GM18499 (cell line): ENCODE data around the gene MUC6.

Experiments used
- ATAC-seq: cut with Tn5 transposase; IDR thresholded peaks from one replicate; pipeline ENCODE4 v1.9.1; 2021; ENCODE audit warnings: moderate number of reproducible peaks; ENCODE audit not compliant: insufficient read depth, unreplicated experiment

Gene MUC6

DNA sequence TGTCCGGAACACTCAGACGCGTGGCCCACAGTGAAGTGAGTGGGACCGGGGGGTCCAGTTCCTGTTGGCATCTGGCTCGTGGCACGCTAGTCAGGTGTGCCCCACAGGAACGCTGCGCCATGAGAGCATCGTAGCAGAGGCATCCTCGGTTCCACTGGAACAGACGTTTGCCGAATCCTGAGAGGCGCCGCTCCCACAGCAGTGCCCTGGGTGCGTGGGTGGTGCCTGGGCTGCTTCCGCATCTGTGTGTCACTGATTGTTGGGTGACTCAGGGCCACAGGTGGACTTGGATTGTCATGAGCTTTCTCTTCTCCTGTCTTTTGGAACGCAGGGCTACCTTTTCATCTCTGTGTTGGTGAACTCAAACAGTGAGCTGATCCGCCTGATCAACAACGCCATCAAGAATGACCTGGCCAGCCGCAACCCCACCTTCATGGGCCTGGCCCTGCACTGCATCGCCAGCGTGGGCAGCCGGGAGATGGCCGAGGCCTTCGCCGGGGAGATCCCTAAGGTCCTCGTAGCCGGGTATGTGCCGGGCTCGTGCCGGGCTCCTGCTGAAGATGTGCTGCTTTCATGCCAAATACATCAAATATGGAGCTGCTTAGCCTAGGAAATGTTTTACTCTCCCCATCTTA is 64.7 kb downstream of the MUC6 start:
- no peak for ATAC-seq

DNA sequence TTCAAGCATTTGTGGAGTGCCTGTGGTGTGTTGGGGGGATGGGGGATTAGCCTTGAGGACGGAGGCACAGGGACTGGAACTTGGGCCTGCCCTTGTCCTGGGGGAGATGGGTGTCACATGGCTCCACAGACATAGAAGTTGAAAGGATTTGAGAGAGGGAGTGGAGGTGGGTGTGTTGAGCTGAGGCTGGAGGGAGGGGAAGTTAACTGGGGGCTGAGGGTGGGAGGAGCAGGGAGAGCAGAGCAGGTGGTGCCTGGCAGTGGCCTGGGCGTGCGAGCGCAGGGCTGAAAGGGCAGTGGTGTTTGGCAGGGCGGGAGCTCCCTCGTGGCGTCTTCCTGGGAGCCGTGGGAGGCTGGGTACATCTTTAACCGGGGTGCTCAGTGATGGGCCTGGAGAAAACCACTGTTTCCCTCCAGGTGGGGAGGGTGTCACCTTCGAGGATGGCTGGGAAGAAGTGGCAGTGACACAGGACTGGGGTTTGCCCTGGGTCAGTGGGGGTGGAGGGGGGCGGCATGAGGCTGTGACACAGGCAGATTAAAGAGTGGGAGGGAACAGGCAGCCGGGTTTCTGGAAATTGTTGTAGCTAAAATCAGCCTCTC is 65.3 kb downstream of the MUC6 start:
- no peak for ATAC-seq

DNA sequence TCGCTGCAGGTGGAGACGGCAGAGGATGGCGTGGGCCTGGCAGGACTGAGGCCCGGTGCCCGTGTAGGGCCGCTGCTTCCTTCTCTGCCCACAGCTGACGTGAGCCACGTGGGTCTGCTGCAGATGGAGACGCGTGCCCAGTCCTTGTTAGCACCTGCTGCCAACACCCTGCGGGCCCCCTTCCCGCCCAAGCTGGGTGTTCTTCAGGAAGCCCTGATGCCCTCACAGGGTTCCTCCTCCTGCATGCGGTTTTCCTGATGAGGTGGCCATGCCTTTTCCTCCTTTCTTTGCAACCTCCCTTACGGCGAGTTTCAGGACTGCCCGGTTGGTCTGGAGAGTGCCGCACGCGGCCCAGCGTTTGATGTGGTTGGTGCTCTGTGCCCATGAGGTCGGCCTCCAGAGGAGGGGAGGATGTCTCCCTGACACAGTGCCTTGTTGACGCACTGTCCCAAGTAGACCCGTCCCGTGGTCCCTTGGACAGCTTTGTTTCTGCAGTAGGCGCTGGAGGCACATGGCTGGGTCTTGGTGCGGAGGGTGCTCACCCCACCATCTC is 66.1 kb downstream of the MUC6 start:
- ATAC-seq = no peak

DNA sequence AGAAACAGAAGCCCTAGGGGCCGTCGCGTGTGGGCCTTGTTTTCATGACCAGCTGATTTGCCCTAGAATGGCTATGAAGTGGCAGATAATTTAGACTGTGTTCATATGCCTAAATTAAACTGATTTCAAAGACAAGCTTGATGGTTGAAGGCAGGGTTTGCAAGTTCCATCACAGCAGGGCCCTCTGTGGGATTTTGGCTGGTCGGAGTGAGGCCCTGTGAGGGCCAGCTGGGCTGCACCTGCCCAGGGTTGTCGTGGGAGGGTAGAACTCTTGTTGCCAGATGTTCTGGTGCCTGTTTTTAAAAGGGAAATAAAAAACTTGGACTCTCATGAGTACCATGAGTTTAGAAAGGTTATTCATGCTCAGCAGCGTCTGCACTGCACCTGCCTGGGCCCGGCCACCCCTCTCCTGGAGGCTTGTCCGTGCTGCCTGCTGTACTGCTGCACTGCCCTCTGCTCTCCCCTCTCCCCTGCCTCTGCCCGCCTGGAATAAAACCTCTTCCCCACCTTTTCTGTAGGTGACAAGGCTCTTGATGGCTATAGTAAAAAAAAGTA is 66.8 kb downstream of the MUC6 start:
- ATAC-seq = no peak

DNA sequence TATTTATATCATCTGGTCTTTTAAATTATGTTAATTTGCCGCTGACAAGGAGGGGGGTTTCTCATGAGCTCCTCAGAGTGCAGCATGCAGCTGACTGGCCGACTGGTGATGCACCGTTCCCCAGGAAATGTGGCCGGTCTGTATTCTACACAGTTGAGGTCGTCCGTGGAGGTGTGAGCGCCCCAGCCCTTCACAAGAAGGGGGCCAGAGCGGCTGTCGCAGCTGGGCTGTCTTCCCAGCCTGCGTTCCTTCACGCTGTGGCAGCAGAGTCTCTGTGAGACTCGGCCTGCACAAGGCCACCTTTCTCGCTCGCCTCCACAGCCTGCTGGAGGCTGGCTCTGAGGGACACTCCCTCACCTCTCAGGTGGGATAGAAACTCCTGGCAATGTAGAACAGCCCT is 67.7 kb downstream of the MUC6 start:
- ATAC-seq = no peak

DNA sequence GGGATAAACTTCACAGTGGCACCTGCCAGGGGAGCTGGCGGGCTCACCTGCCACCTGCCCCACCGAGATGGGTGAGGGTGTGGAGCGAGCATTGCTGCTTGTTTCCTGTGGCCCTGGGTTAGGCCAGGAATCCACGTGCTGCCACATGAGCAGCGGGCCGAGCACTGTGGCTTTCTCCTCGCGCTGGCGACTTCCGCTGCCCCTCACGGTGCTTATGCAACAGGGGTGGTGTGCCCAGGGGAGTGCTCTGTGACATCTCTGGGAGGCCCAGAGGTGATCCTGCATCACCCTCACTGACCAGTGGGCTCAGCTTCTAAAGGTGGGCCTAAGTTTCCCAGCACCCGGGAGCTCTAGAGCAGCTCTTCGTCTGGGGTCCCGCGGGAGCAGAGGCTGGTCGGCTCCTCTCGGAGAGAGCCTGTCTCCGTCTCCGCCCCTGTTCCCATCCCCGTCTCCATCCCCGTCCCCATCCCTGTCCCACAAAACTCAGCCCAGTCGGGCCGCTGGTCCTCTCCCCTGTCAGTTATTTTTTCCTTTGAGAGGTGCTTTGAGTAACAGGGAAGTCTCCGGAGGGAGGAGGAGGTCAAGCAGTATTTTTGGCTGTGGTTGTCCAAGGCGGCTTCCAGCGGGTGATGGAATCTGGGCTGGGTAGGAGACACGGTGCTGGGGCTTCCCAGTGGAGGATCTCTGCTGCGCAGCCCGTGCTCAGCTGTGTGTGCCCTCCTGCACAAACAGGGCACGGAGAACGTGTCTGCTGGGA is 68.3 kb downstream of the MUC6 start:
- ATAC-seq = no peak

DNA sequence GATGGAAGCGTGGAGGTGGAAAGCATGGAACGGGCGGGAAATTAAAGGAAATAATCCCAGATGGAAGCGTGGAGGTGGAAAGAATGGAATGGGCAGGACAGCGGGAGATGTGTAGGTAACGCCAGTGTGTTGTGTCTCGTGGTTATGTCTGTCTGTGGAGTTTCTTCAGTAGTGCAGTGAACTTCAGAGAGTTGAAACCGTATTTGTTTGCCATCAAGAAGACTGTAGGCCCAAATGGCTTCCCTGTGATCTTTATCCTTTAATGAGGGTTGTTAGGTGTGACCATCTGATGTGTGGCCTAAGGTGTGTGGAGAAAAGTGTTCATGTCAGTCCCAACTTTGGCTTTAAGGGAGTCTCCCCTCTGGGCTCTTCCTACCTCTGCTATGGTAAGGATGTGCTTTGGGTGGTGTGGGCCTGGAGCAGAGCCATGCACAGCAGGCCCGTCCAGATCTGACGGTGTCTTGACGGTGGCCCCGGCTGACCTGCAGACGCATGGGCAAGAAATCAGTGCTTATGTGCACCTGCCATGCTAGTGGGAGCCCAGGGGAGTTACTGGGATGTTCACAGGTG is 71.2 kb downstream of the MUC6 start:
- ATAC-seq = no peak

DNA sequence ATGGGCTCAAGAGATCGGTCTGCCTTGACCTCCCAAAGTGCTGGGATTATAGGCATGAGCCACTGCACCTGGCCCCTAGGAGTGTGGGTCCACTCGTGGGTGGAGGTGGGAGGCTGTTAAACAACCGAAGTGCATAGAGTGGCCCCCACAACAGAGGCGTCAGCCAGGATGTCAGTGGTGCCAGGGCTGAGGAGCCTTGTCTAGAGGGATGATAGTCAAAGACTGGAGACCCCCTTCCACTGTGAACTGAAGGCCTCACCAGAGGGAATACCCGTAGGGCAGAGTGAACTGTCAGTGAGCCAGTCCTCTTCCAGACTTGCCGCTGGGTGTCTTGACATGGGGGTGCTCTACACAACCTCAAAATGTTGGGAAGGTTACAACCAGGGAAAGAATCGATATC is 72.7 kb downstream of the MUC6 start:
- no peak for ATAC-seq
